Measurements from ENCODE around the gene ANKS3. TPM values are rescaled to one million over a fixed set of nuclear protein-coding genes. Genes with fewer than 3 reads are reported as not detected.

Gene ANKS3
- total and polyA plus RNA-seq, 2 donors (not counting 3 experiments of a cell fraction or from before 2014, with no cell fraction given), result 13.9 to 24.0 TPM

- DNase-seq (ENCODE audit: low read depth, low spot score) (no peak), FAIRE-seq (no peak)
- Histone ChIP-seq H3K9me1 (replicated peaks; ENCODE audit: control insufficient read depth, extremely low read depth, insufficient read depth, low read length) (no peaks in the 10 kb centered on the region), H3K79me2 (ENCODE audit: control insufficient read depth, insufficient read depth, low read length) (no peaks in the 10 kb centered on the region), H2AFZ (ENCODE audit: low read depth, low read length) (no peak overlapping the region), H3K4me3 (replicated peaks in 1 of 3; ENCODE audit: insufficient read depth in 1 of 3, low read depth in 1 of 3, low read length in 3 of 3) (no peak overlapping the region), H3K4me1 (ENCODE audit: control insufficient read depth, extremely low read depth, insufficient read depth, low read length) (no peaks in the 10 kb centered on the region), H3K36me3 (ENCODE audit: control insufficient read depth in 2 of 2, extremely low read depth in 1 of 2, insufficient read depth in 2 of 2, low read length in 2 of 2) (peaks cover 4 to 56% of the 10 kb centered on the region in 2 experiments), H3K9me3 (replicated peaks; ENCODE audit: control insufficient read depth, insufficient read depth, low read length) (no peaks in the 10 kb centered on the region), H4K20me1 (replicated peaks; ENCODE audit: control insufficient read depth, extremely low read depth, insufficient read depth, low read length) (no peaks in the 10 kb centered on the region), H3K4me2 (ENCODE audit: insufficient read depth, low read length) (no peak overlapping the region), H3K27ac (ENCODE audit: insufficient read depth, low read depth, low read length) (no peak overlapping the region), H3K27me3 (ENCODE audit: control insufficient read depth in 2 of 2, insufficient read depth in 2 of 2, low read length in 2 of 2) (no peaks in the 10 kb centered on the region), H3K9ac (replicated peaks; ENCODE audit: extremely low read depth, insufficient read depth, low read length) (no peak overlapping the region)
- intact Hi-C loops (cut with micrococcal nuclease), result no loop called here
- ChIA-PET CTCF (interaction anchor here (1.5 kb wide), 1 partner anchor 10 kb away, joined by 3 read pairs; no protein-coding TSS in a partner anchor), POLR2A (no interaction called here)
- TF ChIP-seq EZH2 (IDR thresholded peaks at IDR 0.05; ENCODE audit: borderline replicate concordance, low read depth, low read length, severe bottlenecking) (no peak), CTCF (IDR thresholded peaks at IDR 0.05; ENCODE audit: extremely low read depth in 1 of 2, insufficient read depth in 1 of 2, low read depth in 1 of 2, low read length in 2 of 2) (no peak), POLR2A (IDR thresholded peaks at IDR 0.05; ENCODE audit: low read depth, low read length) (no peak), MYC (IDR thresholded peaks at IDR 0.05; ENCODE audit: low read depth, low read length) (no peak), GATA2 (IDR thresholded peaks at IDR 0.05; ENCODE audit: insufficient read depth, insufficient read length, low read depth, low read length) (no peak), MAX (IDR thresholded peaks at IDR 0.05; ENCODE audit: insufficient read depth, insufficient read length) (no peak), FOS (IDR thresholded peaks at IDR 0.05; ENCODE audit: borderline replicate concordance, insufficient read depth, low read length) (no peak), POLR2AphosphoS5 (IDR thresholded peaks at IDR 0.05; ENCODE audit: insufficient read depth, low read depth, low read length) (no peak), JUN (IDR thresholded peaks at IDR 0.05; ENCODE audit: borderline replicate concordance, insufficient read depth, insufficient read length, low read depth) (no peak)
- BruUV-seq (replicated peaks), result no TSS peak
- dilution Hi-C loops (cut with MboI; ENCODE audit: extremely low pct_ligation_motif_present, low sequenced_read_pairs), result no loop called here
Measured at GRCh38 chr16:4685776-4686496, 48.1 kb downstream of the ANKS3 start.
